Forelimb muscle (tissue), 1 donor: ENCODE data around the gene SLCO1A2. TPM values are rescaled to one million over a fixed set of nuclear protein-coding genes. Genes with fewer than 3 reads are reported as not detected.
A peak's percentile ranks its signal among the peaks of the same experiment; 100 is the strongest.

Experiments used
- DNase-seq: peaks from one replicate; pipeline ENCODE4 v3.0.0-alpha.2; 2013; ENCODE audit warnings: low read depth
- polyA plus RNA-seq: library from polyadenylated mRNA; unstranded; fragments of 120-200 nt; gene quantifications from one replicate; pipeline ENCODE4 v1.2.1, GENCODE V29; 2013; ENCODE audit not compliant: insufficient read length

Gene SLCO1A2
- polyA plus RNA-seq, 1 donor, result not detected

DNA sequence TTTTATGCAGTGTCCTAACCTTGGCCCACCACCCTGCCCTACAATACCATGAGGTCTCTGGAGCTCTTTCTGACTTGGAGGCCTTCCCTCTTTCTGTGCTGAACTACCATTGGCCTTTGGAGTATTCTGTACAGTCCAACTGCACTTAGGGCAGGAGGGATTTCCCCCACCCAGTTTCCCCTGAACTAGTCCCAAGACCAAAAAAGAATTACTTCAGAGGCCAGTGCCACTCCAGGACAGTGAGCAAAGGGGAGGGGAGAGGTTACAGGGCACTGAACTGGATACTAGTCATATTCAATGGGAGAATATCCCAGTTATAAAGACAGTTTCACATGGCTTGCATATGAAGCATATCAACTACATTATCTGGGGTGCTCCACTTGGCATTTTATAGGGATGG is 6.1 kb downstream of the SLCO1A2 start:
- no peak for DNase-seq

GRCh38 chr12:21324551-21324950 is 10.2 kb downstream of the SLCO1A2 start:
- DNase-seq, result no peak

DNA sequence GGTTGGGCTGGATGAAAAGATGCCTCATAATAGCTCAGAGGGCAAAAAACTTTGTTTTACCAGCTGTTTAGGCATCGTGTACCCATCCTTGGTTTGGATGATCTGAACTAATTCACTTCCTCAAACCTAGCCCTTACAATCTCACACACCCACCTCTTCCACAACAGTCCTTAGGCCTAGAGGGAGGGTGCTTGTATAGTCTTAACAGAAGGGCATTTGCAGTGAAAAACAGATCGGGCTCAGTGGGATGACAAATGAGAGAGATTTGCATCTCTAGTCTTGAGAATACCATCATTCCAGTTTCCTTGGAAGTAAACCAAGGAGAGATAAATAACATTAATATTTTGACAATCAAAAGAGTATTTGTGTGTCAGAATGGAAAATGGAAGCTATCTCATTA is 11.0 kb downstream of the SLCO1A2 start:
- DNase-seq, result no peak

DNA sequence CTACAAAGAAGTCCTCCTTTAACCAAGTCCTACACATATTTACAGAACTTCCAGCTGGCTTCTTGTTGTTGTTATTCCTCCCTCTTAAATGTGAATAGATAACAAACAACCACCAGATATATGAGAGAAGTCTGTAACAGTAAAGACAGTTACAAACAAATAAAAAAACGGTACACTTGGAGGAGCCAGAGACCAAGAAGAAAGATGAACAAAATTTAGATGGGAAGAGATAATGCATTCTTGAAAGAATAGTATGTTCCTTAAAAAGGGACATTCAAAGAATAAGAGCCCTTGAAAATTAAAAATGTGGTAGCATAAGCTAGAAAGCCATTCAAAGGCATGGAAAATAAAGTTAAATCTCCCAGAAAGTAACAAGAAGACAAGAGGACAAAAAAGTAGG is 25.9 kb downstream of the SLCO1A2 start:
- no peak for DNase-seq

GRCh38 chr12:21305661-21306060 is 29.1 kb downstream of the SLCO1A2 start:
- no peak for DNase-seq

DNA sequence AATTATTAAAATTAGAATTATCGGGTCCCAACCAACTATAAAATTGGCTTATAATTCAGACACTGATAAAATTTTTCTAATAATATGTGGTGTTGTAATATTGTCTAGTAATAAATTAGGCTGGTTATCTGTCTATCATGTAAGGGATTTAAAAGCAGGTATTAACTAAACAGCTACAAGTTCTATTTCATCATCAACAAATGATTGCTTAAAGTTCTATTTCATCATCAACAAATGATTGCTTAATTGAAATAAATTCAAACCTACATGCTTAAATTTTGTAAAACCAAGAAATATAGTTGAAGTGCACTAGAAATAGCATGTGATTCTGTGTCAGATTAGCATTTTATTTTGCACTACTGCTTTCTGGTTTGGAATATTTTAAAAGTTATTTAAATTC is 34.1 kb downstream of the SLCO1A2 start:
- DNase-seq, result no peak

DNA sequence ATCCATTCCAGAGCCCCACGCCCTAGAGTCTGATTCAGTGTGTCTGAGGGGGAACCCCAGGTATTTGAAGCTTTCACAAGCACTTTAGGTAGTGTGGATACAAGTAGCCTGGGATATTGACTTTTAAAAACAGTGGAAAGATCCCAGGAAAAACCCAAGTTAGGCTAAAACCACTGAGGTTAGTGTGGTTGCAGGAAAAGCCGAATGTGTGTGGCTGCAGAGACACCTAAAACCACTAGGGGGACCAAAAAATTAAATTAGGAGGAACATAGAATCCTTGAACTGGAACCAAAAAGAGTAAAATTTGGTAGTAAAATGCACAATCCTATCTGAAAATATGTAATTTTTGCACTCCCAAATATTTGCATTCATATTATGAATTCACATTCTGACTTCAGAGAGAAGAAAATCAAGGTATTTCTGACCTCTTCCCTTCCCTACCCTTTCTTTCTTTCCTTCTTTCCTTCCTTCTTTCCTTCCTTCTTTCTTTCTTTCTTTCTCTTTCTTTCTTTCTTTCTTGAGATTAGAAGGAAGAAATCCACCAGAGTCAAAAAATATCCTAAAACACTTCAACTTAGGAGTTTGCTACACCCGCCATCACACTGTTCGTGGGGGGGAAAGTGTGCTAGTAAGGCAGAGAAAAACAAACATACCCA is 37.8 kb downstream of the SLCO1A2 start:
- no peak for DNase-seq

- no peak for DNase-seq
These were observed 38.4 kb downstream of the SLCO1A2 start for GRCh38 chr12:21296348-21296747.

GRCh38 chr12:21294176-21294575 is 40.5 kb downstream of the SLCO1A2 start:
- DNase-seq, result no peak

- DNase-seq, result peak; percentile 9
These were observed 42.6 kb downstream of the SLCO1A2 start for GRCh38 chr12:21292111-21292510.

- no peak for DNase-seq
These were observed 45.0 kb downstream of the SLCO1A2 start for GRCh38 chr12:21289698-21290097.

DNA sequence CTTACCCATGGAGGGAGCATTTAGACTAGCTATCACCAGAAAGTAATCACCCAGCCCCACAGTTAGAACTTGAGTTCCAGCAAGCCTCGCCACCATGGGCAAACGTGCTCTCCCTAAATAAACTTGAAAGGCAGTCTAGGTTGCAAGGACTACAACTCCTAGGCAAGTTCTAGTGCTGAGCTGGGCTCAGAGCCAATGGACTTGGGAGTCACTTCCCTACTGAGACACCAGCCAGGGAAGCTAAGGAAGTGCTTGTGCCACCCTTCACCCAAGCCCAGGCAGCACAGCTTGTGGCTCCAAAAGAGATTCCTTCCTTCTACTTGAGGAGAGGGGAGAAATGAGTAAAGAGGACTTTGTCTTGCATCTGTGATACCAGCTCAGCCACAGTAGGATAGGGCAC is 57.9 kb downstream of the SLCO1A2 start:
- DNase-seq, result no peak

- DNase-seq, result no peak
These were observed 68.8 kb downstream of the SLCO1A2 start for GRCh38 chr12:21265932-21266331.

DNA sequence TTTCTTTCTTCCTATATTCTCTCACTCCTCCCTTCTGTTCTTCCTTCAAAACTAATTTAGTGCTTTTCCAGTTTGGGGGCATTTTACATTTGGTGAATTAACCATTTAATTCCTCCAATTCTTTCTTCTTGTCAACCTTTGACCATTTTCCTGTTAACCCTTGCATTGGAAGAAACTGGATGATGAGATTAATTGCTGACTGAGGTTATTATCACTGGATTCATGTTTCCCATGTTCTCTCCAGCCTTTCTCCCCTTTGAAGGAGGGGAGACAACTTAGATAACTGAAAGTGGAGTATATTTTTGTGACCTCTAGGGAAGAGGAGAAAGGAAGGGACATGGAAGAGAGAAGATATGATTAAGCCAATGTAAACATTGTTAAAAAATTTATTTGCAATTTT is 70.5 kb downstream of the SLCO1A2 start:
- DNase-seq, result no peak

GRCh38 chr12:21257172-21257571 is 77.5 kb downstream of the SLCO1A2 start:
- no peak for DNase-seq

DNA sequence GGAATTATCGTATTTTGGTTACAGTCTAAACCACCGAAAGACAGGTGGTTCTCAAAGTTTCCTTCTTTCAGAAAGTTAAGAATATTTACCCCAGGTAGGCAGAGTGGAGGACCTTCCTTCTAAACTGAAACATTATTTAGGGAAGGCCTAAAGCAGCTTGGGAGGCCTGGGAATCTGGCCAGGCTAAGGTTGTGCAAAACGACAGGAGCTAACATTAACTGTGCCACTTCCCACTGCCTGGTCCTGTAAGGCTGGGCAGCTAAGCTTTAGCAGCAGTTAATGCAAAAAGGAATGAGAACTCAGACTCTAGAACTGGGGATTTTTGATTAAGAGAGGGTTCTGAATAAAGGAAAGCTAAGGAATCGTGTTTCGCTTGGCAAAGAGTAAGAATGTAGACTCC is 82.6 kb downstream of the SLCO1A2 start:
- no peak for DNase-seq

DNA sequence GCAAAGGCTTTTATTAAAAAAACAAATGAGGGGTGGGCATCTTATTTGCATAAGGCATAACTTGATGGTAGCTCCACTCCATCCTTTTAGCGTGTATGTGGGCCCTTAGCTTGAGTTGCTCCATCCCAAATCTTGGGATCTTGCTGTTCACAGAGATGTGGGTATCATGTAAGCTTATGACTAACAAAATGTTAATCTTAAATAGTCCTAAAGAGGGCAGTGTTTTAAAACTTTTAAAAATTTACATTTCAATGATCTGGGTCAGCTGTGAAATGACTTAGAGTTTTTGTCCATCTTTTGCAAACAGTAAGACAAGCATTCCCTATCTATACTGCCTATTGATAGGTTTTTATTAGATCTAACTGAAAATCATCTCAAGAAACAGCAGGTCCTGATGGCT is 86.0 kb downstream of the SLCO1A2 start:
- no peak for DNase-seq

DNA sequence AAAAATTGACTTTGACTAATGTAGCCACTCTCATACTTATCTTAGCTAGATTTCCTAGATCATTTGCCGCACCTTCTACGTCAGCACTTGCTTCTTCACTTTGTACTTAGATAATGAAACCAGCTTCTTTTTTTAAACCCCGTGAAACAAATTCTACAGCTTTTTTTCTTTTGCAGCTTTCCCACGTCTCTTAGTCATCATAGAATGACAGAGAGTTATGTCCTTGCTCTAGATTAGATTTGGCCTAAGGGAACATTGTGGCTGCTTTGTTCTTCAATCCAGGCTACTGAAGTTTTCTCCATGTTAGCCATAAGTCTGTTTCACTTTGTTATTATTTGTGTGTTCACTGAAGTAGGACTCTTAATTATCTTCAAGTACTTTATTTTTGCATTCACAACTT is 94.9 kb downstream of the SLCO1A2 start:
- no peak for DNase-seq

GRCh38 chr12:21234395-21234794 is 100.3 kb downstream of the SLCO1A2 start:
- DNase-seq, result no peak

DNA sequence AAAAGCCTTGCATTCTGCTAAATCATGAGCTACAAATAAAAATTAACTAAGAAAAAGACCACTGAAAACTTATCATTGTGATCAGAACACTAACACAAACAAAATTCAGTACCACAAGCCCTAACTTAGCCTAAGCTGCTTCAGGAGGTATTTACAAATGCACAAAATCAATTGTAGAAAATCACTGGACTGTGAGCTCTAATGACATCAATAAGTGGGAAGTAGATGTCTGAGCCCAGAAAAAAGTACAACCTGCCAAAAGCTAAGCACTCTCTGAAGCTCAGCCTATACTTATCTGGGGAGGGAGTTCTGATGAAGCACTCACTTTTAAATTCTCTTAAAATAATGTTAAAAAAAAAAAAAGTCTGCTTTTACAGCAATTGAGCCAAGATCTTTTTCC is 110.8 kb downstream of the SLCO1A2 start:
- no peak for DNase-seq

- DNase-seq, result no peak
These were observed 112.9 kb downstream of the SLCO1A2 start for GRCh38 chr12:21221778-21222177.

GRCh38 chr12:21221072-21221471 is 113.6 kb downstream of the SLCO1A2 start:
- DNase-seq, result no peak

DNA sequence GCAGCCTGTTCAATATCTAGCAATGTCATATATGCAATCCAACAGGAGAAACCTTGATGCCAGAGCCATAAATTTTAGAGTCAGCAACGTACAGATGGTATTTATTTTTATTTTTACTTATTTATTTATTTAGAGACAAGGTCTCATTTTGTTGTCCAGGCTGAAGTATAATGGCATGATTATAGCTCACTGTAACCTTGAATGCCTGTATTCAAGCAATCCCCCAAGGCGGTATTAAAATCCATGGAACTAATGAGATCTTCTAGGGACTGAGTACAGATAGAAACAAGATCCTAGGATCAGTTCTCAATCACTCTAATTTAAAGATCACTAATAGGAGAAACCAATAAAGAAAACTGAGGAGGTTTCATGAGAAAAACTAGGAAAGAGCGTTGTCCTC is 114.5 kb downstream of the SLCO1A2 start:
- DNase-seq, result no peak

DNA sequence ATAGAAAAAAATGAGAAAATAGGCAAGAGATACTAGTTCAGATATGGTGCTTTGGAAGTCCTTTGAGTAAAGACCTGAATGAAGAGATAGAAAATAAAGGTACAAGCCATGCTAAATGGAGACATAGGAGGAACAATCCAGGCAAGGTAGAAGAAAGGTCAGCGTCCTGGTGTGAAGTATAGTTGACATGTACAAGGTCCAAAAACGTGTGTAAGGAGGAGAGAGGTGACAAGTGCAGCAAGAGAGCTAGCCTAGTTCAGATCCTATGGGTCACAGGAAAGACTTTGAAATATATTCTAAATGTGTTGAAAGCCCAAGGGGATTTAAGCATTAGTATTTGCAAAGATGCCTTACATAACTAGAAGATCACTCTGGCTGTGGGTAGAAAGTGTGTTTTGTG is 115.5 kb downstream of the SLCO1A2 start:
- no peak for DNase-seq
